ENCODE results near the gene B4GALT2. TPM values are rescaled to one million over a fixed set of nuclear protein-coding genes. Genes with fewer than 3 reads are reported as not detected.

B4GALT2 gene
- total and polyA plus RNA-seq, 9 of the 15 experiments (the other 6 are each of a cell fraction or from before 2014, with no cell fraction given), result 1.3 to 86.8 (median 43.8) TPM

DNA sequence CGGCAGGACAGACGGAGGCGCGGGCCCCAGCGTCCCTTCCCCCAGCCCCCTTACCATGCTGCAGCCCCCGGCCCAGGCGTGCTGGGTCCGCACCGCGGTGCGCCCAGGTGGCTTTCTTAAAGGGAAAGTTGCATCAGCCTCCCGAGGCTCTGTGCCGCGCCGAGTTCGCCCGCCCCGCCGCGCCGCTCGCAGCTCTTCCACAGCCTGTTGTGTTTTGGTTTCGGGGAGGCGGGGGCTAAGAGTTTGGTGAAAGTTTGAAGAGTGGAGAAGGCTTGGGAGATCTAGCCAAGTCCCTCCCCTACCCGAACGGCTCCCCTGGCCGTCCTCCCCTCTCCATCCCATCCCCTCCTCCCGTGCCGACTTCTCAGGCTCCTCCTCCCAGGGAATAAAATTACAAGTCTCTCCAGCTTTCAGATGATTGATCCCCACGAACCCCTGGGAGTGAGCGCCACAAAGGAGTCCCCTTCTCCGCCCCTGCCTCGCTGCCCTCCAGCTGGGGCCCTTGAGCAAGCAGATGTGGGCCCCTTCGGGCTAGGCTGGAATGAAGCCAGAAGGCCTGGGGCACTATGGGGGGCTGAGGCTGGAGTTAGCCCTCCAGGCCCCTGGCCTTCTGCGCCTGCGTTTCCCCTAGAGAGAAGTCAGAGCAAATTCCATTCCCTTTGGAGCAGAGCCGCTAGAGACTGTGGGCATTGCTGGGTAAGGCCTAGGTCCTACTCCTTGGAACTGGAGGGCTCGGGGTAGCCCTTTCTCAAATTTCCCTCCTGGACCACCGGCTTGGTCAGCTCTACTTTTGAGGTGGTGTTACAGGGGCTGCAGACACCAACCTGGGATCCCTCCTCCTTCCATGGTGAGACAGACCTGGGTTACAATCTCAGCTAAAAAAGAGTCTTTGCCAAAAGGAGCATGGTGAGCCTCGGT is 52.5 kb downstream of the B4GALT2 start, which contains the start of gene SLC6A9 (continued):
- TF ChIP-seq FOXJ2 (tag; IDR thresholded peaks at IDR 0.05) (no peak), ZNF140 (CRISPR knock-in tag; IDR thresholded peaks at IDR 0.05) (no peak), MTF1 (CRISPR knock-in tag; IDR thresholded peaks at IDR 0.05; ENCODE audit: borderline replicate concordance) (no peak), CBX2 (IDR thresholded peaks at IDR 0.05; ENCODE audit: insufficient read depth, low read length, poor library complexity, severe bottlenecking) (no peak), POLR2B (IDR thresholded peaks at IDR 0.05; ENCODE audit: low read depth, partially characterized antibody) (no peak), ZNF707 (CRISPR knock-in tag; conservative IDR thresholded peaks at IDR 0.05) (no peak), ZC3H11A (IDR thresholded peaks at IDR 0.05; ENCODE audit: low read depth, low read length) (no peak), TAF9B (IDR thresholded peaks at IDR 0.05; ENCODE audit: partially characterized antibody) (no peak), ILF3 (IDR thresholded peaks at IDR 0.05; ENCODE audit: borderline replicate concordance) (no peak), CBX5 (IDR thresholded peaks at IDR 0.05; ENCODE audit: borderline replicate concordance, low read depth) (no peak), ELF2 (CRISPR knock-in tag; IDR thresholded peaks at IDR 0.05) (no peak), ZNF586 (CRISPR knock-in tag; conservative IDR thresholded peaks at IDR 0.05) (no peak), ZNF23 (CRISPR knock-in tag; IDR thresholded peaks at IDR 0.05) (no peak), FOSL1 (tag; conservative IDR thresholded peaks at IDR 0.05) (no peak), NFATC3 (IDR thresholded peaks at IDR 0.05) (no peak), SMARCB1 (IDR thresholded peaks at IDR 0.05; ENCODE audit: insufficient read length, low read depth) (no peak)
- TF ChIP-seq, protein P1, sequence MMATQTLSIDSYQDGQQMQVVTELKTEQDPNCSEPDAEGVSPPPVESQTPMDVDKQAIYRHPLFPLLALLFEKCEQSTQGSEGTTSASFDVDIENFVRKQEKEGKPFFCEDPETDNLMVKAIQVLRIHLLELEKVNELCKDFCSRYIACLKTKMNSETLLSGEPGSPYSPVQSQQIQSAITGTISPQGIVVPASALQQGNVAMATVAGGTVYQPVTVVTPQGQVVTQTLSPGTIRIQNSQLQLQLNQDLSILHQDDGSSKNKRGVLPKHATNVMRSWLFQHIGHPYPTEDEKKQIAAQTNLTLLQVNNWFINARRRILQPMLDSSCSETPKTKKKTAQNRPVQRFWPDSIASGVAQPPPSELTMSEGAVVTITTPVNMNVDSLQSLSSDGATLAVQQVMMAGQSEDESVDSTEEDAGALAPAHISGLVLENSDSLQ (IDR thresholded peaks at IDR 0.05), result peak; percentile 29; the same call in 1 of the 2 replicates
- TF ChIP-seq, protein P2, sequence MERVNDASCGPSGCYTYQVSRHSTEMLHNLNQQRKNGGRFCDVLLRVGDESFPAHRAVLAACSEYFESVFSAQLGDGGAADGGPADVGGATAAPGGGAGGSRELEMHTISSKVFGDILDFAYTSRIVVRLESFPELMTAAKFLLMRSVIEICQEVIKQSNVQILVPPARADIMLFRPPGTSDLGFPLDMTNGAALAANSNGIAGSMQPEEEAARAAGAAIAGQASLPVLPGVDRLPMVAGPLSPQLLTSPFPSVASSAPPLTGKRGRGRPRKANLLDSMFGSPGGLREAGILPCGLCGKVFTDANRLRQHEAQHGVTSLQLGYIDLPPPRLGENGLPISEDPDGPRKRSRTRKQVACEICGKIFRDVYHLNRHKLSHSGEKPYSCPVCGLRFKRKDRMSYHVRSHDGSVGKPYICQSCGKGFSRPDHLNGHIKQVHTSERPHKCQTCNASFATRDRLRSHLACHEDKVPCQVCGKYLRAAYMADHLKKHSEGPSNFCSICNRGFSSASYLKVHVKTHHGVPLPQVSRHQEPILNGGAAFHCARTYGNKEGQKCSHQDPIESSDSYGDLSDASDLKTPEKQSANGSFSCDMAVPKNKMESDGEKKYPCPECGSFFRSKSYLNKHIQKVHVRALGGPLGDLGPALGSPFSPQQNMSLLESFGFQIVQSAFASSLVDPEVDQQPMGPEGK (CRISPR knock-in tag; IDR thresholded peaks at IDR 0.05; ENCODE audit: borderline replicate concordance), result no peak
- TF ChIP-seq, protein P3, sequence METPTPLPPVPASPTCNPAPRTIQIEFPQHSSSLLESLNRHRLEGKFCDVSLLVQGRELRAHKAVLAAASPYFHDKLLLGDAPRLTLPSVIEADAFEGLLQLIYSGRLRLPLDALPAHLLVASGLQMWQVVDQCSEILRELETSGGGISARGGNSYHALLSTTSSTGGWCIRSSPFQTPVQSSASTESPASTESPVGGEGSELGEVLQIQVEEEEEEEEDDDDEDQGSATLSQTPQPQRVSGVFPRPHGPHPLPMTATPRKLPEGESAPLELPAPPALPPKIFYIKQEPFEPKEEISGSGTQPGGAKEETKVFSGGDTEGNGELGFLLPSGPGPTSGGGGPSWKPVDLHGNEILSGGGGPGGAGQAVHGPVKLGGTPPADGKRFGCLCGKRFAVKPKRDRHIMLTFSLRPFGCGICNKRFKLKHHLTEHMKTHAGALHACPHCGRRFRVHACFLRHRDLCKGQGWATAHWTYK (CRISPR knock-in tag; IDR thresholded peaks at IDR 0.05), result peak; percentile 41; the same call in 1 of the 2 replicates
- TF ChIP-seq, protein P4, sequence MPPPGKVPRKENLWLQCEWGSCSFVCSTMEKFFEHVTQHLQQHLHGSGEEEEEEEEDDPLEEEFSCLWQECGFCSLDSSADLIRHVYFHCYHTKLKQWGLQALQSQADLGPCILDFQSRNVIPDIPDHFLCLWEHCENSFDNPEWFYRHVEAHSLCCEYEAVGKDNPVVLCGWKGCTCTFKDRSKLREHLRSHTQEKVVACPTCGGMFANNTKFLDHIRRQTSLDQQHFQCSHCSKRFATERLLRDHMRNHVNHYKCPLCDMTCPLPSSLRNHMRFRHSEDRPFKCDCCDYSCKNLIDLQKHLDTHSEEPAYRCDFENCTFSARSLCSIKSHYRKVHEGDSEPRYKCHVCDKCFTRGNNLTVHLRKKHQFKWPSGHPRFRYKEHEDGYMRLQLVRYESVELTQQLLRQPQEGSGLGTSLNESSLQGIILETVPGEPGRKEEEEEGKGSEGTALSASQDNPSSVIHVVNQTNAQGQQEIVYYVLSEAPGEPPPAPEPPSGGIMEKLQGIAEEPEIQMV (tag; conservative IDR thresholded peaks at IDR 0.05; ENCODE audit: low read depth), result no peak
- TF ChIP-seq, protein P5, sequence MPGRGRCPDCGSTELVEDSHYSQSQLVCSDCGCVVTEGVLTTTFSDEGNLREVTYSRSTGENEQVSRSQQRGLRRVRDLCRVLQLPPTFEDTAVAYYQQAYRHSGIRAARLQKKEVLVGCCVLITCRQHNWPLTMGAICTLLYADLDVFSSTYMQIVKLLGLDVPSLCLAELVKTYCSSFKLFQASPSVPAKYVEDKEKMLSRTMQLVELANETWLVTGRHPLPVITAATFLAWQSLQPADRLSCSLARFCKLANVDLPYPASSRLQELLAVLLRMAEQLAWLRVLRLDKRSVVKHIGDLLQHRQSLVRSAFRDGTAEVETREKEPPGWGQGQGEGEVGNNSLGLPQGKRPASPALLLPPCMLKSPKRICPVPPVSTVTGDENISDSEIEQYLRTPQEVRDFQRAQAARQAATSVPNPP (IDR thresholded peaks at IDR 0.05; ENCODE audit: borderline replicate concordance, insufficient read depth, insufficient read length), result no peak

Data from K562 (cell line).